Stimulated activated CD8-positive, alpha-beta memory T cell treated with anti-CD3 and anti-CD28 coated beads, Interleukin-4, amount 100 ng/mL, for 24 hours (primary cell): ENCODE measurements around the gene WNT4.
A peak's percentile ranks its signal among the peaks of the same experiment; 100 is the strongest.

Experiments used
- DNase-seq: peaks from one replicate; pipeline ENCODE4 v3.0.0-alpha.2; 2020; ENCODE audit warnings: low read depth

The WNT4 gene

GRCh38 chr1:22163564-22163963 lies 20.7 kb upstream of the WNT4 start:
- no peak for DNase-seq

- DNase-seq, result no peak
These were observed 20.2 kb upstream of the WNT4 start for GRCh38 chr1:22163137-22163536.

GRCh38 chr1:22159891-22160290 lies 17.0 kb upstream of the WNT4 start:
- DNase-seq, result no peak

GRCh38 chr1:22158654-22159053 lies 15.8 kb upstream of the WNT4 start:
- no peak for DNase-seq

- DNase-seq, result no peak
These were observed 14.6 kb upstream of the WNT4 start for GRCh38 chr1:22157359-22157966.

- DNase-seq, result no peak
These were observed 12.6 kb upstream of the WNT4 start for GRCh38 chr1:22155517-22155916.

GRCh38 chr1:22154626-22155025 lies 11.7 kb upstream of the WNT4 start:
- DNase-seq, result no peak

- no peak for DNase-seq
These were observed 11.0 kb upstream of the WNT4 start for GRCh38 chr1:22153660-22154437.

- no peak for DNase-seq
These were observed 8.0 kb upstream of the WNT4 start for GRCh38 chr1:22150923-22151322.

GRCh38 chr1:22142315-22143064 lies 407 bp downstream of the WNT4 start:
- DNase-seq, result no peak

GRCh38 chr1:22141554-22142314 lies 1.2 kb downstream of the WNT4 start:
- no peak for DNase-seq

- DNase-seq, result no peak
These were observed 2.2 kb downstream of the WNT4 start for GRCh38 chr1:22140694-22141093.

GRCh38 chr1:22139817-22140216 lies 3.1 kb downstream of the WNT4 start:
- DNase-seq, result no peak

GRCh38 chr1:22139066-22139594 lies 3.8 kb downstream of the WNT4 start:
- DNase-seq, result no peak

- DNase-seq, result no peak
These were observed 5.7 kb downstream of the WNT4 start for GRCh38 chr1:22137004-22137720.

- no peak for DNase-seq
These were observed 9.0 kb downstream of the WNT4 start for GRCh38 chr1:22133931-22134324.

GRCh38 chr1:22133247-22133930 lies 9.5 kb downstream of the WNT4 start:
- no peak for DNase-seq

GRCh38 chr1:22132517-22133235 lies 10.2 kb downstream of the WNT4 start:
- no peak for DNase-seq

- DNase-seq, result peak; percentile 52
These were observed 10.9 kb downstream of the WNT4 start for GRCh38 chr1:22131875-22132486.

GRCh38 chr1:22131062-22131461 lies 11.8 kb downstream of the WNT4 start:
- DNase-seq, result no peak
